ENCODE data around the gene CSAG2. TPM values are rescaled to one million over a fixed set of nuclear protein-coding genes. Genes with fewer than 3 reads are reported as not detected.
"Not testable (repeated sequence)": the region's sequence is repeated elsewhere in the genome, so short reads cannot be mapped to it uniquely, and the experiment has no call there.

The CSAG2 gene
- total and polyA plus RNA-seq, 2 experiments from 2014 or later, result not detected

GRCh38 chrX:152713815-152714787, 5.0 kb upstream of the CSAG2 start, which contains the start of gene MAGEA2B:
TSS of gene MAGEA2B (plus strand) at chrX:152714628. CDS start at chrX:152717107, 2,479 bp downstream.
- ATAC-seq; H3K4me1 Mint-ChIP-seq; H3K36me3 Mint-ChIP-seq (ENCODE audit: low read depth); H3K79me2 ChIP-seq (replicated peaks; ENCODE audit: insufficient read depth); H2AFZ ChIP-seq; H3K4me3 ChIP-seq; H3K27ac ChIP-seq (ENCODE audit: low read depth); H4K20me1 ChIP-seq (replicated peaks; ENCODE audit: insufficient read depth); H3K27me3 ChIP-seq (ENCODE audit: insufficient read depth); H3K27me3 Mint-ChIP-seq (ENCODE audit: insufficient read depth, low read depth, poor library complexity); H3K4me3 Mint-ChIP-seq; H3K4me2 ChIP-seq; H3K4me1 ChIP-seq (ENCODE audit: insufficient read depth); H3K9me3 Mint-ChIP-seq; H3K27ac Mint-ChIP-seq; DNase-seq (ENCODE audit: low spot score); H3F3A ChIP-seq (replicated peaks; ENCODE audit: low read depth); H3K36me3 ChIP-seq (ENCODE audit: insufficient read depth); H3K9me2 ChIP-seq (ENCODE audit: insufficient read depth): not testable (repeated sequence)

GRCh38 chrX:152713195-152713594, 4.1 kb upstream of the CSAG2 start:
- H3K79me2 ChIP-seq (replicated peaks; ENCODE audit: insufficient read depth); H3K4me1 ChIP-seq (ENCODE audit: insufficient read depth); H3K4me1 Mint-ChIP-seq; H3K4me3 ChIP-seq; H3K27me3 ChIP-seq (ENCODE audit: insufficient read depth); H2AFZ ChIP-seq; H3K36me3 ChIP-seq (ENCODE audit: insufficient read depth); H3K27ac Mint-ChIP-seq; H3K4me2 ChIP-seq; H4K20me1 ChIP-seq (replicated peaks; ENCODE audit: insufficient read depth); ATAC-seq; H3F3A ChIP-seq (replicated peaks; ENCODE audit: low read depth); H3K4me3 Mint-ChIP-seq; H3K27ac ChIP-seq (ENCODE audit: low read depth); DNase-seq (ENCODE audit: low spot score); H3K36me3 Mint-ChIP-seq (ENCODE audit: low read depth); H3K9me2 ChIP-seq (ENCODE audit: insufficient read depth); H3K9me3 Mint-ChIP-seq; H3K27me3 Mint-ChIP-seq (ENCODE audit: insufficient read depth, low read depth, poor library complexity): not testable (repeated sequence)

DNA sequence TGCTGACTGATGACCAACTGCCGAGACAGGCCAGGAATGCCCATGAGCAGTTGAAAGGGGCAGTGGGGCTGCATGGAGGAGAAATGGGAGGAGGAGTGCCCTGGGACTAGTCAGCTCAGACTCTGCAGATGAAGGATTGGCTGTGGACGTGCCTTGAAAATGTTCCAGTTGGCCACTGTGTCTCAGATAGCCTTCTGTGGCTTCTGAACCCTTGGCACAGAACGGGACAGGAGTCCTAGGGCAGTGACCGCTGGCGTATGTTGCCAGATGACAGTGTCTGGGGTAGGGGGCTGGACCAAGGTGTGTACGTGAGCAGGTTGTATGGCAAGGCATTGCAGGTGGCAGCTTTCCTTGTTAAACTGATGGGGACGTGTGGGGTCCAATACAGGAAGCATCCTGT, 2.6 kb downstream of the CSAG2 start:
- not testable (repeated sequence) for ATAC-seq; H3K4me1 Mint-ChIP-seq; H3K27ac Mint-ChIP-seq; H3F3A ChIP-seq (replicated peaks; ENCODE audit: low read depth); H3K36me3 Mint-ChIP-seq (ENCODE audit: low read depth); H3K9me2 ChIP-seq (ENCODE audit: insufficient read depth); H3K9me3 Mint-ChIP-seq; H3K4me3 ChIP-seq; H3K4me2 ChIP-seq; H4K20me1 ChIP-seq (replicated peaks; ENCODE audit: insufficient read depth); H3K4me1 ChIP-seq (ENCODE audit: insufficient read depth); DNase-seq (ENCODE audit: low spot score); H3K27ac ChIP-seq (ENCODE audit: low read depth); H3K4me3 Mint-ChIP-seq; H3K36me3 ChIP-seq (ENCODE audit: insufficient read depth); H2AFZ ChIP-seq; H3K79me2 ChIP-seq (replicated peaks; ENCODE audit: insufficient read depth); H3K27me3 Mint-ChIP-seq (ENCODE audit: insufficient read depth, low read depth, poor library complexity); H3K27me3 ChIP-seq (ENCODE audit: insufficient read depth)

DNA sequence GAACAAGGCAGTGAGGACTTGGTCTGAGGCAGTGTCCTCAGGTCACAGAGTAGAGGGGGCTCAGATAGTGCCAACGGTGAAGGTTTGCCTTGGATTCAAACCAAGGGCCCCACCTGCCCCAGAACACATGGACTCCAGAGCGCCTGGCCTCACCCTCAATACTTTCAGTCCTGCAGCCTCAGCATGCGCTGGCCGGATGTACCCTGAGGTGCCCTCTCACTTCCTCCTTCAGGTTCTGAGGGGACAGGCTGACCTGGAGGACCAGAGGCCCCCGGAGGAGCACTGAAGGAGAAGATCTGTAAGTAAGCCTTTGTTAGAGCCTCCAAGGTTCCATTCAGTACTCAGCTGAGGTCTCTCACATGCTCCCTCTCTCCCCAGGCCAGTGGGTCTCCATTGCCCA, 8.7 kb downstream of the CSAG2 start:
- not testable (repeated sequence) for H3K36me3 Mint-ChIP-seq (ENCODE audit: low read depth); H3K4me3 Mint-ChIP-seq; DNase-seq (ENCODE audit: low spot score); H3K36me3 ChIP-seq (ENCODE audit: insufficient read depth); H3K79me2 ChIP-seq (replicated peaks; ENCODE audit: insufficient read depth); H3K27me3 Mint-ChIP-seq (ENCODE audit: insufficient read depth, low read depth, poor library complexity); H3K4me2 ChIP-seq; H2AFZ ChIP-seq; H3K27ac Mint-ChIP-seq; H3K4me3 ChIP-seq; H3K27me3 ChIP-seq (ENCODE audit: insufficient read depth); ATAC-seq; H4K20me1 ChIP-seq (replicated peaks; ENCODE audit: insufficient read depth); H3K9me3 Mint-ChIP-seq; H3F3A ChIP-seq (replicated peaks; ENCODE audit: low read depth); H3K4me1 Mint-ChIP-seq; H3K9me2 ChIP-seq (ENCODE audit: insufficient read depth); H3K27ac ChIP-seq (ENCODE audit: low read depth); H3K4me1 ChIP-seq (ENCODE audit: insufficient read depth)

- H3K4me2 ChIP-seq; H3K27ac Mint-ChIP-seq; H2AFZ ChIP-seq; H3K27me3 ChIP-seq (ENCODE audit: insufficient read depth); H3K9me3 Mint-ChIP-seq; H3K4me1 Mint-ChIP-seq; H3K4me3 ChIP-seq; DNase-seq (ENCODE audit: low spot score); H3F3A ChIP-seq (replicated peaks; ENCODE audit: low read depth); H4K20me1 ChIP-seq (replicated peaks; ENCODE audit: insufficient read depth); H3K27ac ChIP-seq (ENCODE audit: low read depth); H3K79me2 ChIP-seq (replicated peaks; ENCODE audit: insufficient read depth); H3K36me3 ChIP-seq (ENCODE audit: insufficient read depth); H3K4me3 Mint-ChIP-seq; H3K4me1 ChIP-seq (ENCODE audit: insufficient read depth); H3K36me3 Mint-ChIP-seq (ENCODE audit: low read depth); ATAC-seq; H3K27me3 Mint-ChIP-seq (ENCODE audit: insufficient read depth, low read depth, poor library complexity); H3K9me2 ChIP-seq (ENCODE audit: insufficient read depth): not testable (repeated sequence)
Measured at GRCh38 chrX:152697952-152698931, 10.8 kb downstream of the CSAG2 start, which contains the start of gene MAGEA3. TSS of gene MAGEA3 (plus strand) at chrX:152698794. CDS start at chrX:152700833, 2,039 bp downstream.

DNA sequence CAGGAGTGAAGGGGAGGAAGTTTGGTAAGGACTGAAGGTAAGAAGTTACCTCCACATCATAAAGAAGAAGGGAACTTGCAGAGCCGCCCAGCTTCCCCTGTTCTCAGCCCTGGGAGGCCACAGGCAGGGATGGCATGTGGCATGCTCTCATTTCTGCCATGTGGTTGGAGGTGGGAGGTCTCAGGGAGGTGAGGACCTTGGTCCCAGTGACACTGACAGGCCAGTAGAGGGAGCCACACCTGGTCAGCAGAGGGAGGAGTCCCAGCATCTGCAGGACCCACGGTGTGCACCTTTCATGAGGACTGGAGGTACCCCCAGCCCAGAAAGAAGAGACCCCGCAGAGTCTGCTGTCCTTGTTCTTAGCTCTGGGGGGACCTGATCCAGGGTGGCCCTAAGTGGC, 28.1 kb downstream of the CSAG2 start:
- H2AFZ ChIP-seq; H3K27me3 ChIP-seq (ENCODE audit: insufficient read depth); H3K9me2 ChIP-seq (ENCODE audit: insufficient read depth); H3K4me1 Mint-ChIP-seq; H3K27ac ChIP-seq (ENCODE audit: low read depth); H3K4me3 ChIP-seq; DNase-seq (ENCODE audit: low spot score); H3K79me2 ChIP-seq (replicated peaks; ENCODE audit: insufficient read depth); H3K36me3 ChIP-seq (ENCODE audit: insufficient read depth); H4K20me1 ChIP-seq (replicated peaks; ENCODE audit: insufficient read depth); H3K4me3 Mint-ChIP-seq; H3K4me1 ChIP-seq (ENCODE audit: insufficient read depth); H3K27me3 Mint-ChIP-seq (ENCODE audit: insufficient read depth, low read depth, poor library complexity); H3K9me3 Mint-ChIP-seq; H3K36me3 Mint-ChIP-seq (ENCODE audit: low read depth); H3F3A ChIP-seq (replicated peaks; ENCODE audit: low read depth); H3K4me2 ChIP-seq; H3K27ac Mint-ChIP-seq: not testable (repeated sequence)
- peak; percentile 85 for ATAC-seq
